Measurements from ENCODE around the gene ICE2. TPM values are rescaled to one million over a fixed set of nuclear protein-coding genes. Genes with fewer than 3 reads are reported as not detected.

Gene ICE2
- total and polyA plus RNA-seq, 2 experiments from 2014 or later = 64.2 to 64.3 TPM

- no peak for TF ChIP-seq ZNF462 (CRISPR knock-in tag; IDR thresholded peaks at IDR 0.05)
Observed at GRCh38 chr15:60527456-60527855, 48.5 kb upstream of the ICE2 start (continued).

- no peak overlapping the region for H3K4me2 ChIP-seq
- Mint-ChIP-seq H3K36me3 (ENCODE audit: low read depth) (no peaks in the 10 kb centered on the region), H3K4me1 (no peaks in the 10 kb centered on the region), H3K9me3 (no peaks in the 10 kb centered on the region), H3K4me3 (no peak overlapping the region), H3K27me3 (ENCODE audit: insufficient read depth, low read depth, poor library complexity) (no peaks in the 10 kb centered on the region), H3K27ac (no peak overlapping the region)
- H2AFZ ChIP-seq = no peak overlapping the region
- H3K27ac ChIP-seq (ENCODE audit: low read depth) = no peak overlapping the region
- no peaks in the 10 kb centered on the region for H4K20me1 ChIP-seq (replicated peaks; ENCODE audit: insufficient read depth)
- no peaks in the 10 kb centered on the region for H3K9me2 ChIP-seq (ENCODE audit: insufficient read depth)
- TF ChIP-seq EZH2 (IDR thresholded peaks at IDR 0.05; ENCODE audit: low read depth, unreplicated experiment) = no peak
- TF ChIP-seq EZH2phosphoT487 (IDR thresholded peaks at IDR 0.05; ENCODE audit: unreplicated experiment) = no peak
- no peak for TF ChIP-seq ZNF462 (CRISPR knock-in tag; IDR thresholded peaks at IDR 0.05)
- no peak for TF ChIP-seq NANOG (IDR thresholded peaks at IDR 0.05; ENCODE audit: borderline replicate concordance)
- no peak for TF ChIP-seq JUNB (IDR thresholded peaks at IDR 0.05; ENCODE audit: unreplicated experiment)
- no peak for TF ChIP-seq POLR2AphosphoS5 (IDR thresholded peaks at IDR 0.05; ENCODE audit: low read depth)
- TF ChIP-seq CREB1 (CRISPR knock-in tag; IDR thresholded peaks at IDR 0.05; ENCODE audit: low read depth) = no peak
- H3F3A ChIP-seq (replicated peaks; ENCODE audit: low read depth) = no peaks in the 10 kb centered on the region
- no peaks in the 10 kb centered on the region for H3K36me3 ChIP-seq (ENCODE audit: insufficient read depth)
- H3K79me2 ChIP-seq (replicated peaks; ENCODE audit: insufficient read depth) = no peaks in the 10 kb centered on the region
- H3K4me3 ChIP-seq = no peak overlapping the region
- ATAC-seq (no peak), DNase-seq (ENCODE audit: low spot score) (no peak)
- H3K27me3 ChIP-seq (ENCODE audit: insufficient read depth) = no peaks in the 10 kb centered on the region
- H3K4me1 ChIP-seq (ENCODE audit: insufficient read depth) = no peaks in the 10 kb centered on the region
Observed at GRCh38 chr15:60526127-60526616, 47.2 kb upstream of the ICE2 start.

Data from GM23338 (cell line).